Activated CD8-positive, alpha-beta memory T cell treated with anti-CD3 and anti-CD28 coated beads, Interleukin-2, amount 50 U/mL, for 1 hour (primary cell): ENCODE data around the gene FN1.
"Not testable (repeated sequence)": the region's sequence is repeated elsewhere in the genome, so short reads cannot be mapped to it uniquely, and the experiment has no call there.

Experiments
- DNase-seq: peaks from one replicate; pipeline ENCODE4 v3.0.0-alpha.2; 2020; ENCODE audit errors: extremely low read depth

Gene FN1

DNA sequence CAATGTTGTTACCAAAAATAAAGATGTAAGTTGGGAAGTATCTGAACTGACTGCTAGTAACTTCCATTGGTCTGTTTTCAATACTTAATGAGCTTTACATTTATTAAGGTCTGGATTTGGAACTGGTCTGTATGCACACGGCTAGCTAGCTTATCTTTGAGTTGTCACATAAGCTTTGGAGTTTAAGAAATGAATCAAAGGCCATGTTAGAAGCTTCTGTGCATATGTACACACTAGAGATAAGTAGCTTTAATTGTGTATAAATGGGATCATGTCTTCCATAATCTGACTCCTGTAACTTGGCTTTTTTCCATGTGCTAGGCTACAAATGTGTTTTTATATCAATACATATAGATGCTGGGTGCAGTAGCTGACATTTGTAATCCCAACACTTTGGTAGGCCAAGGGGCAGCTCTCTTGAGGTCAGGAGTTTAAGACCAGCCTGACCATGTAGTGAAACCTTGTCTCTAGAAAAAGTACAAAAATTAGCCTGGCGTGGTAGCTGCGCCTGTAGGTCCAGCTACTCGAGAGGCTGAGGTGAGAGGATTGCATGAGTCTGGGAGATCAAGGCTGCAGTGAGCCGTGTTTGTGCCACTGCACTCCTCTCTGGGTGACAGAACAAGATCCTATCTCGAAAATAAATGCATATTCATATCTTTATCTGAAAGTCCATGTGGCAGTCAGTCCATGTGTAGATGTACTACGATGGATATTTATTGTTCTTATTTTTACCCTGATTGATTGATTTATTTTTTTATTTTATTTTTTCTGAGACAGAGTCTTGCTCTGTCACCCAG, 96.8 kb downstream of the FN1 start:
- no peak for DNase-seq

DNA sequence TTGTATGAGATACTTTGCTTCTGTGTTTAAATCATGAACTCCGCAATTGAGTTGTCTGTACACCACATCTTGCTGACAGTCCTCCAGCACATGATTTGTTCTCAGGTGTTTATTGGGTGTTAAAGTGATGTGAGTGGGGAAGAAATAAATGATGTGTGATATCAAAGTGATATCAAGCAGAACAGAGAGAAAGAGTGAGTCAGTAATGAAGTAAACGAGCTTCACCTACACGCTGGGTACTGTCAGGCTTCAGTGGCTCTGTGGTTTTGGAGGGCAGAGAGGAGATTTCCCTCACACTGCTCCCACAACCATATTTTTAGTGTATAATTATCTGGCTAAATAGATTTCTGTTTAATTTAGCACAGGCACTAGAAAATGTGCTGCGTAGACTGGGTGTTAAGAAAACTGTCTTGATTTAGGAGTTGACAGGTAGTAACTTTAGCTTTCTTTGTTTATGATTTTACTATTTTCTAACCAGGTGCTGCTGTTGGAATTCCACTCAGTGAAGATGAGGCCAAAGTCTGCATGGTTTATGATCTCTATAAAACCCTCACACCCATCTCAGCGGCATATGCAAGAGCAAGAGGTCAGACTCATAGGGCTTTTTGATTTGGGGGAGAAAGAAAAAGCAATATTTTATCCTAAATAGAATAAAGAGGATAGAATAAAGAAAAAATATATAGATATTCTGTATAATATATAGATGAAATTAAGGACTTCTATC, 102.8 kb downstream of the FN1 start:
- DNase-seq = no peak

DNA sequence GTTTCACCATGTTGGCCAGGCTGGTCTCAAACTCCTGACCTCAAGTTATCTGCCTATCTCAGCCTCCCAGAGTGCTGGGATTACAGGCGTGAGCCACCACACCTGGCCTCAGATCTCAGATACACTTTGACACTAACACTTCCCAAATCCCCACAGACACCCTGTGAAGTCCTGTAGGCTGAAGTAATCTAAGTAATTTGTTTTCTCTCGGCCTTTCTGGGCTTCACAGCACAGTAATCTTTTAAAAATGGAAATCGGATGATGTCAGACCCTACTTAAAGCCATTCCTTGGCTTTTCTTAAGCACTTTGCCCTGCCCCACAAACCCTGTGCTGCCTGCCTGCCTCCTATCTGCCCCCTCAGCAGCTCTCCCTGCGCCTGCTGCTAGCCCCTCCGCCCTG, 107.8 kb downstream of the FN1 start:
- DNase-seq = no peak

DNA sequence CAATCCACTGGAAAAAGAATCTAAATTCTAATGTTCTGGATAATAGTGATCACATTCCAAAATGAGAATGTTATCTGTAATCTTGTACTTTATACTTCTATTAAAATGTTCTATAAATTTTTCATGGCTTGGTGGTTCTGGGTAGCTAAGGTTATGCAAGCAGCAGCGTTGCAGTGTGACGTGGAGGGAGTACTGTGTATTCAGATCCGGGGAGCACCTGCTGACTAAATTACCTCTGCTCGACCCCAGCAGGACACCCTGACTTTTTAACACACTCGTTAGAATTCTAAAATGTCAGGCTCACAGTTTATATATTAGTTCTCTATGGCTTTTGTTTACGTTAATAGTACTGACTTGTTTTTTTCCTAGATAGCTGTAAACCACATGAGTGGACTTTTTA, 111.1 kb downstream of the FN1 start:
- no peak for DNase-seq

DNA sequence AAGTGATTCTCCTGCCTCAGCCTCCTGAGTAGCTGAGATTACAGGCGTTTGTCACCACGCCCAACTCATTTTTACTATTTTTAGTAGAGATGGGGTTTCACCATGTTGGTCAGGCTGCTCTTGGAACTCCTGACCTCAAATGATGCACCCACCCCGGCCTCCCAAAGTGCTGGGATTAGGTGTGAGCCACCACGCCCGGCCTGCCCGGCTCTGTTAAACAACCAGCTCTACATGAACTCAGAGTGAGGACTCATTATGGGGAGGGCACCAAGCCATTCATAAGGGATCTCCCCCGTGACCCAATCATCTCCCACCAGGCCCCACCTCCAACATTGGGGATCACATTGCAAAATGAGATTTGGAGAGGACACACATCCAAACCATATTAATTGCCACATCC, 115.2 kb downstream of the FN1 start:
- DNase-seq = no peak

DNA sequence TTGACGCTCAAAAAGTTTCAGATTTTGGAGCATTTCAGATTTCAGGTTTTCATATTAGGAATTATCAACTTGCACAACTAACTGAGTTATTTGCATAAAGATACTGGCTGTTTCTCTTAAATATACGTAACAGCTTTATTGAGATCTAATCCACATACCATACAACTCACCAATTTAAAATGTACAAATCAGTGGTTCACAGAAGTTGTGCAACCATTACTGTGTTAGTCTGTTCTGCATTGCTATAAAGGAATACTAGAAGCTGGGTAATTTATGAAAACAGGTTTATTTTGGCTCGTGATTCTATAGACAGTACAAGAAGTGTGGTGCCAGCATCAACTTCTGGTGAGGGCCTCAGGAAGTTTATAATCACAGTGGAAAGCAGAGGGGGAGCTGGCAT, 115.8 kb downstream of the FN1 start:
- no peak for DNase-seq

DNA sequence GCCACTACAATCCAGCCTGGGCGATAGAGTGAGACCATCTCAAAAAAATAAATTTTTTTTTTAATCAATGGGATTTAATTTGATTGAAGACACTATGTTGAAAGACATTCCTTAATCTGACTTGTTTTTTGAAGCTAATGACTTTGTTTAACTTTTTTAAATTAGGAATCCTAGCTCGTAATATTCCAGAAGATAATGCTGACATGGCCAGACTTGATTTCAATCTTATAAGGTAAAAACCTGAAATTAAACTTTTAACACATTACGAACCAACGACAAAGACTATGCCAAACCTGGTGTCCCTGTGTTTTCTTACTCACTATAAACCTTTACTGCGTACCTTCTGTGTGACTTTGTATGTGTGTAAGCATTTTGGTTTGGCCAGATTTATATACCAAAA, 116.4 kb downstream of the FN1 start:
- no peak for DNase-seq

DNA sequence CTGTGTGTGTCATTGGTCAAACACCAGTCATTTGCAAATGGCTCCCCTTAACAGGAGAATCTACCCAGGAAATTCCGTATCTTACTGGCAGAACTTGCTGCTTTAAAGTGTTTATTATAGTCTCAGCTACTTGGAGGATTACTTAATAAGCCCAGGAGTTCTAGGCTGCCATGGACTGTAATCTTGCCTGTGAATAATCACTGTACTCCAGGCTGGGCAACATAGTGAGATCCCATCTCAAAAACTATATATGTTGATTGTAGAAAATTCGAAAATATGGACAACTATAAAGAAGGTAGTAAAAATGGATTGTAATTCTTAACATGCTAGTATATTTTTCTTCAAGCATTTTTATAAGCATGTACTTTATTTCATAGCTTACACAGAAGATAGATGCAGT, 119.5 kb downstream of the FN1 start:
- DNase-seq = no peak

DNA sequence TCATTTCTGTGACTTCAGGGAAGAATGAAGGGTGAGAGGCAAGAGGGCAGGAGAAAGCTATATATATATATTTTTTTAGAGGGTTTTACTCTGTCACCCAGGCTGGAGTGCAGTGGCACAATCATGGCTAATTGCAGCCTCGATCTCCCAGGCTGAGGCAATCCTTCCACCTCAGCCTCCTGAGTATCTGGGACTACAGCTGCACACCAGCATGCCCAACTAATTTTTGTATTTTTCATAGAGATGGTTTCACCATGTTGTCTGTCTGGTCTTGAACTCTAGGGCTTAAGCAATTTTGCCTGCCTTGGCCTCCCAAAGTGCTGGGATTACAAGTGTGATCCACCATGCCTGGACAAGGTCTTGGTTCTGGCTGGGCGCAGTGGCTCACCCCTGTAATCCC, 120.6 kb downstream of the FN1 start:
- no peak for DNase-seq

DNA sequence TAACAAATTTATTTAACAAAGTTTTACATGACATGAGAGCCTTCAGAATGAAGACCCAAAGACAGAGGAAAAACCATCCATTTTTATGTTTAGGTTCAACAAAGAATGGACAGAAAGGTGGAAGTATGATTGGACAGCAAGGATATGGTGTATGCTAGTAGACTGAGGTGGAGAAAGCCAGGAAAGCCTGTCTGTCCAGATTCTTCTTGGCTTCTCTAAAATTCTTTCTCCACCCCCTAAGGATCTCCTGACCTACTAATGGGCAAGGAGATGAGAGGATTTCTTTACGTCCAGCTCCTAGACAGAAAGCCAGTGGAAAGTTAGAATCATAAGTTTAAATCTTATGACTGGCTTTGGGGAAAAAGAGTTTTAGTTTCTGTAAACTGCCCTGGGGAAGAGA, 121.0 kb downstream of the FN1 start:
- DNase-seq = no peak

DNA sequence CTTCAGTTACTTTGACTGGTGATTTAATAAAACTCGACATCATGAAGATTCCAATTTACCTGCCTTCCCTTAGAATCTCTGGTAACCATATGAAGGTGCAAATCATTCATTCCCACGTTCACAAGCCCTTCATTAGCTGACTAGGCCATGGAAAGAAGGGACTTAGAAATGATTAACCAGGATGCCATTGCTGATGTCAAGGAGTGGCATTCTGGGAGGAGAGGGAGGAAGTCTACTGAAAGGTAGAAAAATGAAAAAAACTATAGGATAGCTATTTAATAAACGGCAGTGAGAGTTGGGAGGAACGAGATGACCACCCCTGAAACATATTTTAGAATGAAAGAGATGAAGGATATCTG, 122.6 kb downstream of the FN1 start:
- no peak for DNase-seq

DNA sequence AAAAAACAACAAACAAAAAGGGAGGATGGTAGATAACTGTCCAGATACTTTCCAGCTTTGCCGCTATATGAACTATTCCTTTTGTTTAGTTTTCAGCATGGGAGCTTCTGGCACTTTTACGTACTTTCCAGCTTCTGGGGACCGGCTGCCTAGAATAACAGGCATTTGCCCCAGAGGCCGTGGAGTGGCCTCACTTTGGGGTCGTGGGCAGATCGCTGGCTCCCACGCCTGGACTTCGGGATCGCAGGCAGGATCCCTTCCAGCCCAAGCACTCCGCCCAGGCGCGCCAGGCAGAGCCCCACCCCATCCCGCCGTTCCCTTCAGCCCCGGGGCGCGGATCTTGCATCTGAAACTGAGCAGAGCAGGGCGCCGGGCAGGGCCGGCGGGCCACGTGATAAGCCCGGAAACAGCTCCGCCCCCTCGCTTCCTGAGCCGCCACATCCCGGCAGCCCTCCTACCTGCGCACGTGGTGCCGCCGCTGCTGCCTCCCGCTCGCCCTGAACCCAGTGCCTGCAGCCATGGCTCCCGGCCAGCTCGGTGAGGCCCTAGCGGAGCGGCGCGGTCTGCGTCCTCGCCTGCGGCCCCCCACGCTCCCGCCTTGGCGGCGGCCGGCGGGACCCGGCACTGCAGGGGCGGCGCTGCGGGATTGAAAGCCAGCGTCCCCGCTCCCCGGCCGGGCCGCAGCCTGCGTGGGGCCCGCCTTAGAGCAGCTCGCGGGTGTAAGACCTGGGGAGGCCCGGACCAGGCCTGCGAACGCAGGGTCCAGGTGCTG, 124.1 kb downstream of the FN1 start, which contains the start of gene ATIC:
TSS of gene ATIC (plus strand) at position 435 of the 772 bp plus-strand sequence. CDS start at position 519, 84 bp downstream.
- DNase-seq = peak; percentile 60

DNA sequence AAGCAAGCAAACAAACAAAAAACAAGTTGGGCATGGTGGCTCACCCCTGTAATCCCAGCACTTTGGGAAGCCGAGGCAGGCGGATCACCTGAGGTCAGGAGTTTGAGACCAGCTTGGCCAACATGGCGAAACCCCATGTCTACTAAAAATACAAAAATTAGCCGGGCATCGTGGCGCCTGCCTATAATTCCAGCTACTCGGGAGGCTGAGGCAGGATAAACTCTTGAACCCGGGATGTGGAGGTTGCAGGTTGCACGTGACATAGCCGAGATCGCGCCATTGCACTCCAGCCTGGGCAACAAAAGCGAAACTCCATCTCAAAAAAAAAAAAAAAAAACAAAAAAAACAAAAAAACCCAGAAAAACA, 124.6 kb downstream of the FN1 start:
- not testable (repeated sequence) for DNase-seq
